ENCODE results near the gene COL25A1. TPM values are rescaled to one million over a fixed set of nuclear protein-coding genes. Genes with fewer than 3 reads are reported as not detected.

COL25A1 gene
- polyA plus RNA-seq, 2 of the 4 experiments (the other 2 are of a cell fraction), result not detected

DNA sequence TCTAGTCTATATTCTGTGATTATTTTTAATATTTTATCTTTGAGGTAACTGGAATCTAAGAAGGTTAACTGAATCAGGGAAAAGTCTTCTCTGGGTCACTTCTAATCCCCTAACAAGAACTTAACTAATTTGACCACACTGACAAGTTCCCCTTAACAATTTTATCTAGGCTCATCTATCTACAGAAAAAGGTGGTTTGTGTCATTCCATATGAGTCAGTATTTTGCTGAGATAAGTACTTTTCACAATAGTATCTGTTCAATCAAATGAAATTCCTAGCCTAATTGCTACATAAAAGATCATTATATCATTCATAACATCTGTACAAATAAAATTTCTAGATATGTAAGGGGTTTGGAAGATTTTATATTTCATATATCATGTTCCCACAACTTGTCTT lies 45.6 kb downstream of the COL25A1 start:
- Histone ChIP-seq H3K27ac (no peak overlapping the region), H3K9me3 (no peaks in the 10 kb centered on the region), H3K4me1 (no peaks in the 10 kb centered on the region), H3K4me2 (no peak overlapping the region), H3K4me3 (no peak overlapping the region)
- TF ChIP-seq MAFK (IDR thresholded peaks at IDR 0.05; ENCODE audit: partially characterized antibody) (peak; percentile 9), EHF (CRISPR knock-in tag; IDR thresholded peaks at IDR 0.05) (no peak), ZC3H11A (IDR thresholded peaks at IDR 0.05) (no peak)
- ChIA-PET POLR2A (no interaction called here), CTCF (no interaction called here)
- ATAC-seq, result no peak
- no peak for FAIRE-seq
- no peak for DNase-seq (ENCODE audit: low read depth in 1 of 2, low spot score in 1 of 2)

DNA sequence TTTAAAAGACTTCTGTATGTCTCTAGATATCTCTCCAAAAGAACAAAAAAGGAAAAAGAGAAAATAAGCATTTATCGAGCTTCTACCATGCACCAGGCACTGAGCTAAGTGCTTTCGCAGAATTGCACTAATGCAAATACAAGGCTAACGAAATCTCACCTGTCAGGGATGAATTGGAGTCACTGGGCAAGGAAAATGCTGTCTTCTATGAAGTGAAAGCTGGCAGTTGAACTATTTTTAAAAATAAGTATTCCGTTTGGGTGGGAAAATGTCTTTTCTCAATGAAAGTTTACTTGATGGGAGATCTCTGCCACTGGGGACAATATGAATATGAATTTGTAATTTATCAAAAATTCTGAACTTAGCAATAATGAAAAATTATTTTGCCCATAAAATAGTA lies 47.6 kb downstream of the COL25A1 start:
- Histone ChIP-seq H3K4me3 (no peak overlapping the region), H3K27ac (no peak overlapping the region), H3K9me3 (no peaks in the 10 kb centered on the region), H3K4me2 (no peak overlapping the region), H3K4me1 (no peaks in the 10 kb centered on the region)
- TF ChIP-seq CBX8 (IDR thresholded peaks at IDR 0.05), result peak; percentile 71; the same call in 1 of the 2 replicates
- TF ChIP-seq EHMT2 (IDR thresholded peaks at IDR 0.05; ENCODE audit: low read depth), result no peak
- no peak for TF ChIP-seq ZSCAN20 (CRISPR knock-in tag; IDR thresholded peaks at IDR 0.05)
- no peak for TF ChIP-seq NFE2L2 (conservative IDR thresholded peaks at IDR 0.05; ENCODE audit: low read length)
- TF ChIP-seq RNF2 (IDR thresholded peaks at IDR 0.05; ENCODE audit: borderline replicate concordance, low read depth), result peak; percentile 78; the same call in 1 of the 2 replicates
- TF ChIP-seq, protein P1, sequence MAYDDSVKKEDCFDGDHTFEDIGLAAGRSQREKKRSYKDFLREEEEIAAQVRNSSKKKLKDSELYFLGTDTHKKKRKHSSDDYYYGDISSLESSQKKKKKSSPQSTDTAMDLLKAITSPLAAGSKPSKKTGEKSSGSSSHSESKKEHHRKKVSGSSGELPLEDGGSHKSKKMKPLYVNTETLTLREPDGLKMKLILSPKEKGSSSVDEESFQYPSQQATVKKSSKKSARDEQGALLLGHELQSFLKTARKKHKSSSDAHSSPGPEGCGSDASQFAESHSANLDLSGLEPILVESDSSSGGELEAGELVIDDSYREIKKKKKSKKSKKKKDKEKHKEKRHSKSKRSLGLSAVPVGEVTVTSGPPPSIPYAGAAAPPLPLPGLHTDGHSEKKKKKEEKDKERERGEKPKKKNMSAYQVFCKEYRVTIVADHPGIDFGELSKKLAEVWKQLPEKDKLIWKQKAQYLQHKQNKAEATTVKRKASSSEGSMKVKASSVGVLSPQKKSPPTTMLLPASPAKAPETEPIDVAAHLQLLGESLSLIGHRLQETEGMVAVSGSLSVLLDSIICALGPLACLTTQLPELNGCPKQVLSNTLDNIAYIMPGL (CRISPR knock-in tag; IDR thresholded peaks at IDR 0.05; ENCODE audit: borderline replicate concordance), result no peak
- no peak for TF ChIP-seq RARB (CRISPR knock-in tag; IDR thresholded peaks at IDR 0.05)
- no peak for TF ChIP-seq CHD4 (IDR thresholded peaks at IDR 0.05; ENCODE audit: borderline replicate concordance)
- no peak for TF ChIP-seq RFX5 (IDR thresholded peaks at IDR 0.05)
- TF ChIP-seq TP53 (CRISPR knock-in tag; IDR thresholded peaks at IDR 0.05), result no peak
- TF ChIP-seq GATA3 (IDR thresholded peaks at IDR 0.05; ENCODE audit: borderline replicate concordance), result no peak
- no peak for TF ChIP-seq NPAS2 (CRISPR knock-in tag; IDR thresholded peaks at IDR 0.05; ENCODE audit: borderline replicate concordance)
- TF ChIP-seq, protein P2, sequence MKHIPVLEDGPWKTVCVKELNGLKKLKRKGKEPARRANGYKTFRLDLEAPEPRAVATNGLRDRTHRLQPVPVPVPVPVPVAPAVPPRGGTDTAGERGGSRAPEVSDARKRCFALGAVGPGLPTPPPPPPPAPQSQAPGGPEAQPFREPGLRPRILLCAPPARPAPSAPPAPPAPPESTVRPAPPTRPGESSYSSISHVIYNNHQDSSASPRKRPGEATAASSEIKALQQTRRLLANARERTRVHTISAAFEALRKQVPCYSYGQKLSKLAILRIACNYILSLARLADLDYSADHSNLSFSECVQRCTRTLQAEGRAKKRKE (CRISPR knock-in tag; IDR thresholded peaks at IDR 0.05; ENCODE audit: low read depth), result no peak
- no peak for TF ChIP-seq CHD2 (IDR thresholded peaks at IDR 0.05; ENCODE audit: low read length, partially characterized antibody)
- ChIA-PET CTCF (no interaction called here), POLR2A (no interaction called here)
- no peak for DNase-seq (ENCODE audit: low read depth in 1 of 2, low spot score in 1 of 2)
- WGBS (ENCODE audit: missing lambda C conversion rate), result 14% methylated on average over 4 of the region's 4 CpGs
- no peak for FAIRE-seq
- ATAC-seq, result no peak

DNA sequence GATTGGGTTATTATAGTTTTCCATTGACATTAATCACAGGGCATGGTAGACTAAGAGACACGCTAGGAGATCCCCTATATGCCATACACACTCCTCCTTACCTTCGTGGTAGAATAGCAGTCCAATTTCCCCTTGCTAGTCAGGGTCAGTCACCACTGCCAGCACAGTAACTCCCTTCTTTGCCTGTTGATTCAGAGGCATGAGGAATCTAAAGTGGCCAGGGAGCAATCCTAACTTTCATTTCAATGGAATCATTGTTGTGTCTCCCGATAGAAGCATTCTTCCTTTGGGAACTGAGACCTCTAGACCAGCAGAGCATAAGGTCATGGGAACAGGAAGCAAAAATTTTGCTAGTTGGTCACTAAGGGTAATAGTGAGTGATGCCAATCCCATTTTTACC lies 51.1 kb downstream of the COL25A1 start:
- H3K4me1 ChIP-seq, result no peaks in the 10 kb centered on the region
- no peaks in the 10 kb centered on the region for H3K9me3 ChIP-seq
- ChIA-PET CTCF (no interaction called here), POLR2A (no interaction called here)
- FAIRE-seq (no peak), DNase-seq (ENCODE audit: low read depth in 1 of 2, low spot score in 1 of 2) (no peak), ATAC-seq (no peak)
- no peak overlapping the region for H3K4me3 ChIP-seq
- TF ChIP-seq NFE2L2 (conservative IDR thresholded peaks at IDR 0.05; ENCODE audit: low read length), result no peak
- WGBS (ENCODE audit: missing lambda C conversion rate), result 3% methylated on average over 3 of the region's 3 CpGs
- H3K4me2 ChIP-seq, result no peak overlapping the region
- no peak overlapping the region for H3K27ac ChIP-seq

DNA sequence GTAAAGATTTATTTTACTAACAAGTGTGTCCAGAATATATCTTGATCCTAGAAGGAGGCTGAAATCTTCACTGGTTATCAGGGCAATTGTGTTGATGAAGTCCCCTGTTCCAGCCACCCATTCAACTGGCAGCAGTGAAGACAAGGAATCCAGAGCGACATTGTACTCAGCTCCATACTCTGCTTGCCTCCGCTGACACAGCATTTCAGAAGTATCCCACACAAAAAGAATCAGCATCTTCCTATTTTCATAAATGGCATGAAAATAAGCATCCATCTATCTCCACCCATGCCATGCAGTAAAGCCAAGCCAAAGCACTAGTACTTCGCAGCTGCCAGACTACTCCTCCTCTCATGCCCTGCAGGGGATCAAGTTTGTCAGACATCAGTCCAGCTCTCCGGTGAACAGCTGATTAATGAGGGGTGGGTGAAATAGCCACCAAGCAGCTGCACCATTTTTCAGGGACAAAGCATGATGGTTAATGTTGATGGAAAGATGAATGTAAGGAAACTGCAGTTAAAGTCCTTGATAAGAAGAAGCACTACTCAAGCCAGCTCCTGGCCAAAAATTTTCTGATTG lies 54.0 kb downstream of the COL25A1 start:
- 28% methylated on average over 4 of the region's 4 CpGs for WGBS (ENCODE audit: missing lambda C conversion rate)
- no peak for DNase-seq (ENCODE audit: low read depth in 1 of 2, low spot score in 1 of 2)
- Histone ChIP-seq H3K4me3 (no peak overlapping the region), H3K4me2 (no peak overlapping the region), H3K27ac (no peak overlapping the region), H3K9me3 (no peaks in the 10 kb centered on the region), H3K4me1 (no peaks in the 10 kb centered on the region)
- TF ChIP-seq CHD2 (IDR thresholded peaks at IDR 0.05; ENCODE audit: low read length, partially characterized antibody) (no peak), KDM1A (IDR thresholded peaks at IDR 0.05; ENCODE audit: low read depth) (no peak), HDAC2 (IDR thresholded peaks at IDR 0.05) (no peak), CBX8 (IDR thresholded peaks at IDR 0.05) (no peak), MAFK (IDR thresholded peaks at IDR 0.05; ENCODE audit: partially characterized antibody) (no peak), RNF2 (IDR thresholded peaks at IDR 0.05; ENCODE audit: borderline replicate concordance, low read depth) (no peak), JUN (IDR thresholded peaks at IDR 0.05) (no peak), ZFP36 (IDR thresholded peaks at IDR 0.05; ENCODE audit: borderline replicate concordance, partially characterized antibody) (no peak)
- TF ChIP-seq, protein P3, sequence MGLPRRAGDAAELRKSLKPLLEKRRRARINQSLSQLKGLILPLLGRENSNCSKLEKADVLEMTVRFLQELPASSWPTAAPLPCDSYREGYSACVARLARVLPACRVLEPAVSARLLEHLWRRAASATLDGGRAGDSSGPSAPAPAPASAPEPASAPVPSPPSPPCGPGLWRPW (IDR thresholded peaks at IDR 0.05), result no peak
- TF ChIP-seq, protein P2 (CRISPR knock-in tag; IDR thresholded peaks at IDR 0.05; ENCODE audit: low read depth), result no peak
- POLR2A ChIA-PET, result no interaction called here
- no peak for FAIRE-seq
- CTCF ChIA-PET, result no interaction called here
- ATAC-seq, result no peak
